GM12891 (cell line): ENCODE results near the gene FHL2.

ENCODE experiments used
- DNase-seq: peaks from one replicate; pipeline ENCODE4 v3.0.0; 2011; ENCODE audit warnings: low spot score; ENCODE audit not compliant: insufficient read length
- FAIRE-seq: peaks from 2 replicates; lab custom pipeline; 2011; peaks lifted over from hg19 to GRCh38; lab: Jason Lieb, UNC
- PAX5 ChIP-seq: IDR thresholded peaks from 2 replicates; pipeline ENCODE4 v1.6.1; 2011; ENCODE audit warnings: low read length, moderate library complexity, mild to moderate bottlenecking; ENCODE audit not compliant: insufficient read depth, severe bottlenecking
- POLR2A ChIP-seq: IDR thresholded peaks from 2 replicates; pipeline ENCODE4 v1.6.1; 2011; ENCODE audit warnings: low read depth, low read length, control low read depth
- POLR2AphosphoS5 ChIP-seq: IDR thresholded peaks from 2 replicates; pipeline ENCODE4 v1.6.1; 2011; ENCODE audit warnings: low read depth, low read length, control low read depth
- POU2F2 ChIP-seq: IDR thresholded peaks from 2 replicates; pipeline ENCODE4 v1.6.1; 2011; ENCODE audit warnings: low read depth, mild to moderate bottlenecking, control low read depth, low read length, moderate library complexity
- SPI1 ChIP-seq: IDR thresholded peaks from 2 replicates; pipeline ENCODE4 v1.6.1; 2011; ENCODE audit warnings: low read depth, low read length, control low read depth
- TAF1 ChIP-seq: IDR thresholded peaks from 2 replicates; pipeline ENCODE4 v1.6.1; 2011; ENCODE audit warnings: low read depth, low read length, control low read depth

FHL2 gene

GRCh38 chr2:105407946-105408743 lies 9.3 kb upstream of the FHL2 start:
- FAIRE-seq (no peak), DNase-seq (no peak)
- TF ChIP-seq SPI1 (no peak), POLR2AphosphoS5 (no peak), POLR2A (no peak), TAF1 (no peak), PAX5 (no peak), POU2F2 (no peak)

- TF ChIP-seq PAX5 = no peak
- no peak for TF ChIP-seq POLR2A
- TF ChIP-seq SPI1 = no peak
- no peak for TF ChIP-seq TAF1
- no peak for TF ChIP-seq POLR2AphosphoS5
- TF ChIP-seq POU2F2 = no peak
- FAIRE-seq (no peak), DNase-seq (no peak)
Observed at GRCh38 chr2:105406221-105406620, 7.4 kb upstream of the FHL2 start.

- FAIRE-seq (no peak), DNase-seq (no peak)
- TF ChIP-seq SPI1 (no peak), POLR2AphosphoS5 (no peak), PAX5 (no peak), TAF1 (no peak), POLR2A (no peak), POU2F2 (no peak)
Observed at GRCh38 chr2:105405291-105405690, 6.4 kb upstream of the FHL2 start.

- TF ChIP-seq SPI1 (no peak), POLR2A (no peak), TAF1 (no peak), POLR2AphosphoS5 (no peak), POU2F2 (no peak), PAX5 (no peak)
- no peak for FAIRE-seq
Observed at GRCh38 chr2:105404736-105405135, 5.9 kb upstream of the FHL2 start.

GRCh38 chr2:105403783-105404698 lies 5.2 kb upstream of the FHL2 start:
- DNase-seq (no peak), FAIRE-seq (no peak)
- TF ChIP-seq PAX5 (no peak), SPI1 (no peak), POU2F2 (no peak), TAF1 (no peak), POLR2A (no peak), POLR2AphosphoS5 (no peak)

More at GRCh38 chr2:105404736-105405135, 5.9 kb upstream of the FHL2 start:
- no peak for DNase-seq

GRCh38 chr2:105403241-105403782 lies 4.5 kb upstream of the FHL2 start:
- DNase-seq (no peak), FAIRE-seq (no peak)

GRCh38 chr2:105402809-105403208 lies 4.0 kb upstream of the FHL2 start:
- no peak for DNase-seq
- TF ChIP-seq SPI1 (no peak), POLR2A (no peak), PAX5 (no peak), POLR2AphosphoS5 (no peak), TAF1 (no peak), POU2F2 (no peak)

More at GRCh38 chr2:105403241-105403782, 4.5 kb upstream of the FHL2 start:
- no peak for TF ChIP-seq POLR2A
- TF ChIP-seq SPI1 = no peak
- no peak for TF ChIP-seq POU2F2
- no peak for TF ChIP-seq PAX5
- TF ChIP-seq POLR2AphosphoS5 = no peak
- no peak for TF ChIP-seq TAF1

GRCh38 chr2:105401867-105402266 lies 3.0 kb upstream of the FHL2 start:
- DNase-seq = no peak
- FAIRE-seq = no peak
- TF ChIP-seq PAX5 (no peak), POLR2AphosphoS5 (no peak), TAF1 (no peak), POU2F2 (no peak), POLR2A (no peak), SPI1 (no peak)

More at GRCh38 chr2:105402809-105403208, 4.0 kb upstream of the FHL2 start:
- no peak for FAIRE-seq

- no peak for TF ChIP-seq PAX5
- TF ChIP-seq SPI1 = no peak
- no peak for TF ChIP-seq POLR2AphosphoS5
- TF ChIP-seq POLR2A = no peak
- TF ChIP-seq TAF1 = no peak
- no peak for TF ChIP-seq POU2F2
- DNase-seq = no peak
- FAIRE-seq = no peak
Observed at GRCh38 chr2:105400138-105400540, 1.3 kb upstream of the FHL2 start.
